Activated T-cell treated with anti-CD3 and anti-CD28 coated beads for 48 hours (primary cell): ENCODE results near the gene POU3F3.

ENCODE experiments used
- DNase-seq: peaks from one replicate; pipeline ENCODE4 v3.0.0-alpha.2; 2020; ENCODE audit warnings: low read depth

The POU3F3 gene

GRCh38 chr2:104860451-104860790 lies 6.5 kb downstream of the POU3F3 start:
- DNase-seq, result no peak

GRCh38 chr2:104861351-104862057 lies 7.6 kb downstream of the POU3F3 start:
- DNase-seq, result no peak

DNA sequence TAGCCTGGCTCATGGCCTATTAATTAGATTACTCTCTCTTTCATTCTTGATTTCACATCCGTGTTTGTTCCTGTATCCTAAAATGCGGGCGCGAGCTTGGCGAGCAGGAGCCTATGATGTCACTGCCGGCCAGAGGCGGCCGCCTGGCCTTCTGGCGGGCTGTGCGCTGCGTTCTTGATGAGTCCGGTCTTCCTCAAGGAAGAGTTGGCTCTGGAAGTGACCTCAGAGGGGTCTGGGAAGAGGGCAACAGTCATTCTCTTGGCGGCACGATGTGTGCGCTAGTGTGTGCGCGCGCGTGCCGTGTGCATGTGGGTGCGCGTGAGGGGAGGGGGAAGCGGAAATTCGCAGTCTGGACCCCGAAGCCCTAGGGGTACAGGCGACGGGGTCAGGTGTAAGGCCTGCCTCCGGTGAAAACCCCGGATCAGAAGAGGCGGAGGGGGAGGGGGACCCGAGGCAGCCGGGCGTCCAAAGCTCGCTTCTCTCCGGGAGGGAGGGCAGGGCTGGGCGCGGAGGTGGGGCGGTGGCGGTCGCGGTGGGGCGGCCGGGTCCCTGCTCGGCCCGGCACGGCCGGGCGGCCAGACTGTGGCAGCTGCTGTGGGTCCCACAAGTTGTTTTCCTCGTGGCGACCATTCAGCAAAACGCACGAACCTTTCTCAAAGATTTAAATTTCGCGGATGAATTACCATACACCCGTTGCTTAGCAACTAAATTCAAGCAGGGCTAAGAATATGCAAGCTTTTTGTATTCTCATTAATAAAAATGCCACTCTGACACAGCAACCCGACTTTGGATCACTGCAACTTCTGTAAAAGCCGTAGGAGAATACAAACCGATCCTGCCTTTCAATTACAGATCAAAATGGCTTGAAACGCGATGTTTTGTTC lies 8.4 kb downstream of the POU3F3 start:
- no peak for DNase-seq

DNA sequence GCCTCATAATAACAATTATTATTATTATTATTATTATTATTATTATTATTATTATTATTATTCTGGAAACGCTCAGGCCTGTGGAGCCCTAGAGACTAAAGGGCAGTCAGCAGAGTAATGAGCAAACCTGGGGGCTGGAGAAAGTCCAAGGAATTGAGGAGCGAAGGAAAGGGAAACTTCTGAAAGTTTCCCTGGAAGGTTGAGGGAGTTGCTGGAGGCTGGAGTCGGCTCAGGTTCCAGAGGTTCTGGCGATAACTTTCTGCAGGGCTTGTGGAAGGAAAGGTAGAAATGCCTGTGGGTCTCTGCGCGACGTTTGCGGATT lies 9.2 kb downstream of the POU3F3 start:
- no peak for DNase-seq

DNA sequence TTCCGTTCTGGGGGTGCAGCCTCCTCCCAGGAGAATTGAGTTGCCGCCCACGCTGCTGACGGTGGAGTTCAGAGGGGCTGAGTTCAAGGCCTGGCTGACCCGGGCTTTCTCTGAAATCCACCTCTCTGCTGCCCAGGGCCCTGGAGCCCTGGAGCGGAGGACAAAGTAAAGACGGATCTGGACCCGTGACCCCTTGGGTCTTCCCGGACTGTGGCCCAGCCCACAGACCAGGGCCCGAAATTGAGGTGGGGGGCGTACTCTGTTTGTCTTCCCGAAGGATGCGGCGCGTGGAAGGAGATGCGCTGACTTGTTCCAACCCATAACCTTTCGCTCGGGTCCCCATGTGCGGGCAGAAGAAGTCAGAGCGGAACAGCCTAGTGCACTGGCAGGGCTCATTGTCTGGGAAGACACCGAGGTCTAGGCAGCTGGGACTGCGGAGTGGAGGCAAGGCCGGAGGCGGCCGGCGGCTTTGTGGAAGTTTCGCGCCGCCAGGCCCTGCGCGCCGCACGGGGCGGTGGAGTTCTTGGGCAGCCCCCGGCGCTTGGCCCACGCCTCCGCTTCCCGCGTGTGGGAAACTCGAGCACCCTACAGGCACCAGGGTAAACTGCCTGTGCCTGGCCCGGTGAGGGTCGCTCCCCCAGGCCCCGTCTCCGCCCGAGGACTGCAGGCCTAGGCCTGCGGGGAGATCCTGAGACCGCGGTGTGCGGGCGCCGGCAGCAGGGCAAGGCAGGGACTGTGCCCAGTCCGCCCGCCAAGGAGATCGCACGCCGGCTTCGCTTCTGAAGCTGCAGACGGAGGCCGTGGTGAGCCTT lies 9.8 kb downstream of the POU3F3 start:
- DNase-seq, result no peak

DNA sequence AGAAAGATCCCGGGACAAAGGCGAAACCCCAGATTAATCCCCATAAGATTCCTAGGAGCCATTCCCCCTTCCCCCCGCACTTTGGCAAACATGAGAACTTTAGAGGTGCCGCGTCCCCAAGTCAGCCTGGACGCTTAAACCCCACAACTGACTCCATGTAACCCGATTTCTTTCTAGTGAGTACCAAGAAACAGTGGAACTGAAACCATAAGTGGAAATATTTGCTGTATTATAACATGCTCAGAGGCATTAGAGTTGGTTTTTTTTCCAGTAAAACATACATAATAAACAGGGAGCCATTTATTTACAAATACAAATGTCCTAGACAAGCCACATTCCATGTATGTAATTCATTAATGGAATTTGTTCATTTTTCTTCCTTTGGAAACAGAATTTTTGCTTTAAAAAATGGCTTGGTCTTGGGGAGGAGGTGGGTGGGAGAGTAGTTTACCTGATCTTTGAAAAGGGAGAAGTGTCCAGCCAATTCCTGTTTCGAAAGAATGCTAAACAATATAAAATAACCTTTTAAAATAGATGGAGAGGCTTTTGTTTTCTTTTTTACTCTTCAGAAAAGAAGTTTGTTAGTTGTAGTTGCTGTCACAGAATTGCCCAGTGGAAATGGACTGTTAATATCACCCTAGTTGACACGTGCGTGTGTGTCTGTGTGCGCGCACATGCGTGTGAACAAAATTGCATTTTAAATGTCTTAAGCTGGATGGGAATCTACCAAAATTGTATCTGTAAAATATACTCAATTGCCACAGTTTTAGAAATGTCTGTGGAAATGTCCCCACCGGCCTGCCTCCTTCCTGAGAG lies 10.6 kb downstream of the POU3F3 start:
- no peak for DNase-seq

- DNase-seq, result no peak
Measured at GRCh38 chr2:104865096-104865470, 11.2 kb downstream of the POU3F3 start.

GRCh38 chr2:104866122-104866864 lies 12.4 kb downstream of the POU3F3 start:
- DNase-seq, result no peak

- DNase-seq, result no peak
Measured at GRCh38 chr2:104866883-104867812, 13.2 kb downstream of the POU3F3 start.

- no peak for DNase-seq
Measured at GRCh38 chr2:104867813-104868504, 14.0 kb downstream of the POU3F3 start.

- DNase-seq, result no peak
Measured at GRCh38 chr2:104868505-104868866, 14.6 kb downstream of the POU3F3 start.

- no peak for DNase-seq
Measured at GRCh38 chr2:104870100-104870975, 16.4 kb downstream of the POU3F3 start.

DNA sequence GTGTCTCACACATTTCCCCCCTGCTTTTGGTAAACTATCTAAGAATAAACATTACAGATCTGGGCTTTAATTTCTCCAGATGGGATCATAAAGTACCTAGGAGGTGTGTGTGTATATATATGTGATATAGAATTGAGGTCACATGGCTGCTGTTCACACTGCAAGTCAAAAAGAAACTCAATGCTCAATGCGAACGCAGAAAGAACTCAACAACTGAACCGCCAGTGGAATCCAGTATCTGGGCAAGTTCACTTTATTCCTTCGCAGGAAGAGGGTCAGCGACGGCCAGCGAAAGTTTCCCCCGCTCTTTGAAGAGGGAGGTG lies 17.7 kb downstream of the POU3F3 start:
- no peak for DNase-seq

- DNase-seq, result no peak
Measured at GRCh38 chr2:104871972-104872865, 18.3 kb downstream of the POU3F3 start.

DNA sequence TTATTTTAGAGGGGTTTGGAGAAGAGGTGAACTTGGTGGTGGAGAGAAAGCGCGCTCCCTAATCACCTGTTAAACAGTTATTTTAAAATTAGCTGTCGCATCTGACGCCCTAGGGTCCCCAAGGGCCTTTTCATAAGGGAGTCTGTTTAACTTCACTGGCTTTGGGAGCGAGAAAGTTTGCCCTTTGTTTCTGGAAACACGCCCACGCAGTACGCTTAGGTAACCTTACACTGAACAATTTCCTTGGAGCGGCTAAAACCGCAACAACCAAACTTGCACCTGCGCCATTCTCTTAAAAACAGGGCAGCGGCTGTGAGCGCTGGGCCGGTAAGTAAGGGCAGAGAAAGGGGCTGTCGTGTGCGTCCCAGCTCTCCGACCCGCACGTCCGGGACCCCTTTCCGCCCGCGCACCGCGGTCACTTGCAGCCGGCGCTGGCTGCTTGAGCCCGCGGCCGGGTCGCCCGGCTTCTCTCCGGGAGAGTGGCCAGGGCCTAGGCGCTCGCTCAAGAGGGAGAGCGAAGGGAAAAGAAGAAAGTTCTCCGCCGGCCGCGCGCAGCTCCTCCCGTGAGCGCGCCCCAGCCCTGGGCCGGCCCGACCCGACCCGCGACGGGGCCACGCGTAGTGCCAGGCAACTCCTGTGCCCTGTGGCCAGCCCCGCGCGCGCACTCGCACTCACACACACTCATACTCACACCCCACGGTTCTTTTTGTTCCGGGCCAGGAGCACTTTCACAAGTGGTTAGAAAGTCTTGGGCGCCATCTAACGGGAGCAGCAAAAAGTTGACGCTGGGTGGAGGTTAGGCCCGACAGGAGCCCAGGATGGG lies 19.2 kb downstream of the POU3F3 start:
- DNase-seq, result no peak

GRCh38 chr2:104873689-104874054 lies 19.8 kb downstream of the POU3F3 start:
- no peak for DNase-seq

GRCh38 chr2:104874230-104874629 lies 20.3 kb downstream of the POU3F3 start:
- DNase-seq, result no peak
